Psoas muscle (tissue), 8 donors: ENCODE results near the gene RGS17. TPM values are rescaled to one million over a fixed set of nuclear protein-coding genes. Genes with fewer than 3 reads are reported as not detected.

Experiments
- ATAC-seq, 4 donors: fragments of 200-7000 bp; cut with Tn5 transposase; one replicate each; pipeline ENCODE4 v1.9.1; 2020; ENCODE audit warnings: moderate library complexity in 3 of 4, mild to moderate bottlenecking in 2 of 4
- DNase-seq, 2 donors: peaks; one replicate each; pipeline ENCODE4 v3.0.0-alpha.2; 2020
- H3K27ac ChIP-seq: fragments of 200-600 bp; one replicate; pipeline ENCODE4 v1.8.0; 2022
- H3K27me3 ChIP-seq, 3 donors: fragments of 200-600 bp in 1 of 3; one replicate each; pipeline versions ENCODE4 v1.6.1 to v1.8.0; 2013 to 2022; ENCODE audit warnings: low read length in 2 of 3, mild to moderate bottlenecking in 2 of 3, moderate library complexity in 1 of 3; ENCODE audit not compliant: insufficient read depth in 3 of 3
- H3K36me3 ChIP-seq, 2 donors: fragments of 200-600 bp in 1 of 2; one replicate each; pipeline versions ENCODE4 v1.6.1 to v1.8.0; 2013 to 2022; ENCODE audit warnings: low read depth in 1 of 2, mild to moderate bottlenecking in 1 of 2, moderate library complexity in 1 of 2; ENCODE audit not compliant: insufficient read depth in 1 of 2
- H3K4me1 ChIP-seq: fragments of 200-600 bp; one replicate; pipeline ENCODE4 v1.8.0; 2022
- H3K4me3 ChIP-seq: fragments of 200-600 bp; one replicate; pipeline ENCODE4 v1.8.0; 2022; ENCODE audit warnings: mild to moderate bottlenecking
- H3K9me3 ChIP-seq: fragments of 200-600 bp; one replicate; pipeline ENCODE4 v1.8.0; 2022
- CTCF ChIP-seq: fragments of 200-600 bp; IDR thresholded peaks from one replicate; pipeline ENCODE4 v1.8.0; 2022; ENCODE audit warnings: antibody characterized with exemption
- WGBS, 3 donors: extraction: QIAGEN DNeasy Blood & Tissue Kit; methylation state at CpG; one replicate each; pipeline versions ENCODE4 v1.1.6 to v1.1.7; 2013; 5-methylcytosine and 5-hydroxymethylcytosine counted together
- intact Hi-C, 2 donors: fragments of 100-400 bp; cut with DNase I; formaldehyde crosslinking; loops; one replicate each; pipeline versions ENCODE4 v1.11.0 to v1.14.2; 2022
- polyA plus RNA-seq, 3 donors: library from polyadenylated mRNA; stranded (reverse); fragments of 200-250 nt; gene quantifications; one replicate each; pipeline ENCODE4 v1.2.3, GENCODE V29; 2013
- total RNA-seq, 4 donors: library from RNA; stranded (reverse); fragmentation: NEBNext Ultra II Directional in 2 of 4; extraction: Animal tissue kit (Norgen Biotek cat#: 25700) in 2 of 4; gene quantifications; one replicate each; pipeline versions ENCODE4 v1.2.1 to v1.2.4, GENCODE V29; 2021 to 2023
- donor health status: healthy with polysubstance abuse.
- donor health status: DM: no; HTN: no; CAD: no; lungs with moderate emphysema.
- donor health status: Bipolar disorder and iron deficiency.
- donor health status: healthy.
- donor health status: DM: yes; HTN: yes; CAD: no.
- donor health status: DM: no; HTN: no; CAD: no.
- donor health status: DM: no; HTN: no; CAD: no.
- donor health status: DM: yes; HTN: yes; CAD: no.

RGS17 gene
- total and polyA plus RNA-seq, 7 donors, result 0.01 to 0.27 (median 0.15) TPM; not detected in 3

GRCh38 chr6:153028286-153028685 lies 102.8 kb downstream of the RGS17 start:
- 87 to 93% (median 91%) methylated on average over 2 of the region's 2 CpGs for WGBS, 3 donors
- Histone ChIP-seq H3K4me3 (no peak overlapping the region), H3K36me3 (no peaks in the 10 kb centered on the region), H3K27me3 (no peaks in the 10 kb centered on the region), H3K4me1 (no peaks in the 10 kb centered on the region), H3K9me3 (no peaks in the 10 kb centered on the region), H3K27ac (no peak overlapping the region)
- TF ChIP-seq CTCF, result no peak
- intact Hi-C loops, result loop anchor here in 1 of 2 donors (5.0 kb wide), 1 partner anchor 166 kb away; no protein-coding TSS in a partner anchor
- DNase-seq (no peak), ATAC-seq (no peak)

DNA sequence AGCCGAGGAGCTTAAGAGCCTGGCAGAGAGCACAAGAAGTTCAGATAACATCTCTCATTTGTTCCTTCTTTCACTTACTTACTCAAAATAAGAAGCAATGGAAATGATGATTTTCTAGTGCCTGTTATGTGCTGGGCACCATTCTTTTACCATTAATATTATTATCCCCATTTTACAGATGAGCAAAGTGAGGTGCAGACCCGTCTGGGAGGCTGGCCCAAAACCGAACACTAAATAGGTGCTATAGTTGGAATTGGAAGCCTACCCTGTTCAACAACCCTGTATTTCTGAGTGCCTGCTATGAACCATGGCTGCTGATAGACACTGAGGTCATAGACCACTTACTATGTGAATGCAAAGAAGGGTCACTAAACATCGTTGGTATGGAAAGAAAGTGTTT lies 103.6 kb downstream of the RGS17 start:
- no peak overlapping the region for H3K4me3 ChIP-seq
- TF ChIP-seq CTCF, result no peak
- H3K27ac ChIP-seq, result no peak overlapping the region
- H3K36me3 ChIP-seq, result no peaks in the 10 kb centered on the region
- no peaks in the 10 kb centered on the region for H3K27me3 ChIP-seq
- H3K4me1 ChIP-seq, result no peaks in the 10 kb centered on the region
- no peak for DNase-seq
- WGBS, 3 donors, result 73 to 85% (median 80%) methylated on average over 4 of the region's 4 CpGs
- intact Hi-C loops, result loop anchor here in 1 of 2 donors (5.0 kb wide), 1 partner anchor 165 kb away; no protein-coding TSS in a partner anchor
- H3K9me3 ChIP-seq, result no peaks in the 10 kb centered on the region
- no peak for ATAC-seq

DNA sequence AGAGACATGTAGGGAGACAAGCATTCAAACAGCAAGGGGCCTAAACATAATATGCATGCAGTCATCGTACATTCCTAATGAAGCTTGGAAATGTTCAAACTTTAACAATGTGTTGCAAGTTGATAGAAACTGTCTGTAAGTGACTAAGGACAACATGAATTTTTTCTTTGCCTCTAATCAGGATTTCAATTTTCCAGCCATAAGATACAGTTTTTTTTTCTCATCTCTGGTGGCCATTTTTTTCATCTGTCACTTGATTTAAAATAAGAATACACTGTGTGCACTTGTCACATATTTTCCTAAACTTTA lies 106.4 kb downstream of the RGS17 start:
- H3K9me3 ChIP-seq, result no peaks in the 10 kb centered on the region
- H3K27ac ChIP-seq, result no peak overlapping the region
- H3K27me3 ChIP-seq, result no peaks in the 10 kb centered on the region
- intact Hi-C loops, result loop anchor here (1.0 to 5.0 kb wide), 2 partner anchors 160 to 162 kb away; no protein-coding TSS in a partner anchor
- ATAC-seq (no peak), DNase-seq (no peak)
- no peak for TF ChIP-seq CTCF
- H3K4me1 ChIP-seq, result no peaks in the 10 kb centered on the region
- 7 to 11% (median 9%) methylated on average over 1 of the region's 1 CpG for WGBS, 3 donors
- H3K4me3 ChIP-seq, result no peak overlapping the region
- no peaks in the 10 kb centered on the region for H3K36me3 ChIP-seq

DNA sequence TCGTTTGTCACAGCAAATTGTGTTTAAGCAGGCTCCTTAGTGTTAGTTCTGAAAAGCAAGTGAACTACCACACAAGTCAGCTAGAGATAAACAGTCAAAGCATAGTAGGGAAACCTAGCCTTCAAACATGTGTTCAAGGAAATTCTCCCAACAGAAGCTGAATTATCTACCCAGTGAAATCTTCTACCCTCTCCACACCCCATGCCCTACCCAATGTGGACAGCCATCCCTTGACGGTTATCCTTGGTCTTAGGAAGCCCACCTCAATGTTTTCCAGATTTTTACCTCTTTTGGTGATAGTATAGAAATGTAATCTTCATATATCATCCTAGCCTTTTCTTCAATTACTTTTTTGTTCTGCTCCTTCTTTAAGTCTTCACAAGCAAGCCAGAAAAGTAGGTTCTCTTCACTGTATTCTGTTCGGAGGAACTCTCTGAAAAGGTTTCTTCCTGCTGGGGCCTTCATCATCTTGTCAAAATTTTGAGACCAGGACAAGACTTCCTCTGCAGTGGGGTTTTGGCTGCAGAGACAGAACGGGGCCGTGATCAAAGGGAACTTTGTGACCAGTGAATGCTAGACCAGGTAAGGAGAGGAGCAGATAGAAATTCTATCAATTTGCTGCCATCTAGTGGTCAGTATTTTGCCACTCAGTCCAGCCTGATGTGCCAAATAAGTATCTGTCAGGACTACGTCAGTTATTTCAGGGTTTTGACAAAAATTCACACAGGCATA lies 106.9 kb downstream of the RGS17 start:
- peak; percentile 80 for TF ChIP-seq CTCF
- Histone ChIP-seq H3K27me3 (no peaks in the 10 kb centered on the region), H3K4me3 (no peak overlapping the region), H3K4me1 (no peaks in the 10 kb centered on the region), H3K36me3 (no peaks in the 10 kb centered on the region), H3K27ac (no peak overlapping the region), H3K9me3 (no peaks in the 10 kb centered on the region)
- DNase-seq (no peak), ATAC-seq (peak; percentile 64 to 91 (median 76))
- 43 to 46% (median 45%) methylated on average over 6 of the region's 6 CpGs for WGBS, 3 donors
- intact Hi-C loops, result loop anchor here in 1 of 2 donors (1.0 kb wide), 1 partner anchor 160 kb away; no protein-coding TSS in a partner anchor

DNA sequence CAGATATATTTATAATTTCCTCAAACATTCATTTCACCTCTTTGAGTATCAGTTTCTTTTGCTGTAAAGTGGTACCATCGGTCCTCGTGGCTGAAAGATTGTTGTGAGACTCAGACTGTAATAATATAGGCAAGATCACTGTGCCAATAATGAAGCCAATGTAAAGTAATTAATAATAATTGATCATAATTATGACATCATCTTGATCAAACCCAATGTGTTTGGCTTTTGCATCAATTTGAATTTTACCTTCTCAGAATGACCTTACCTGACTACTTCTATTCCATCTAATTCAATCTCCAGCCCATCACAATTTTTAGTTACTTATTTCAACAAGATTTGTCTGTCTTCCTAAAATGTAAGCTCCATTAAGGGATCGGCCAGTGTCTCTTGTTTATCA lies 112.7 kb downstream of the RGS17 start:
- intact Hi-C loops, result no loop called here
- WGBS, 3 donors, result 93 to 94% (median 94%) methylated on average over 3 of the region's 3 CpGs
- H3K27me3 ChIP-seq, result no peaks in the 10 kb centered on the region
- H3K4me1 ChIP-seq, result no peaks in the 10 kb centered on the region
- no peak overlapping the region for H3K27ac ChIP-seq
- no peaks in the 10 kb centered on the region for H3K36me3 ChIP-seq
- no peaks in the 10 kb centered on the region for H3K9me3 ChIP-seq
- ATAC-seq (no peak), DNase-seq (no peak)
- no peak overlapping the region for H3K4me3 ChIP-seq
- TF ChIP-seq CTCF, result no peak
